Stimulated activated CD8-positive, alpha-beta memory T cell treated with anti-CD3 and anti-CD28 coated beads, Interleukin-2, amount 100 ng/mL, for 1 hour (primary cell): ENCODE results near the gene TMEM150B.
"Not testable (repeated sequence)": the region's sequence is repeated elsewhere in the genome, so short reads cannot be mapped to it uniquely, and the experiment has no call there.

Experiments
- DNase-seq, 2 donors: peaks; one replicate each; pipeline ENCODE4 v3.0.0-alpha.2; 2020; ENCODE audit warnings: low read depth in 2 of 2

Gene TMEM150B

GRCh38 chr19:55339105-55339888 is 14.2 kb upstream of the TMEM150B start, which contains the start of gene KMT5C:
TSS of gene KMT5C (plus strand) at chr19:55339876. CDS start at chr19:55341937, 2,061 bp downstream.
- DNase-seq = peak; percentile 100

- no peak for DNase-seq
Observed at GRCh38 chr19:55336101-55336500, 11.0 kb upstream of the TMEM150B start.

DNA sequence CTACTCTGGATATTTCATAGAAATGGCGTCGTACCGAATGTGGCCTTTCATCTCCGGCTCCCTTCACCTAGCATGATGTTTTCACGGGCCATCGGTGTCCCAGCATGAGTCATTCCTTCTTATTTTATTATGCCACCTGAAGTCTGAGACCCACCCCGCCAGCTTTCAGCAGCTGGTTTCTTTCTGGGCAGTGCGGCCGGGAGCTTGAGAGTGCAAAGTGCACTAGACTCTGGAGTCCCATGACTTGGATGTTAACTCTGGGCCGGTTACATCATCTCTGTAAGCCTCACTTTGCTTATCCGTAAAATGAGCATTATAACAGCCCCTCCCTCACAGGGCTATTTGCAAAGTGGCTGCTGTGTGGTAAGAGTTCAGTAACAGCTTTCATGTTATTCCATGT is 8.7 kb upstream of the TMEM150B start:
- no peak for DNase-seq

- DNase-seq = not testable (repeated sequence)
Observed at GRCh38 chr19:55329791-55330190, 4.7 kb upstream of the TMEM150B start.

DNA sequence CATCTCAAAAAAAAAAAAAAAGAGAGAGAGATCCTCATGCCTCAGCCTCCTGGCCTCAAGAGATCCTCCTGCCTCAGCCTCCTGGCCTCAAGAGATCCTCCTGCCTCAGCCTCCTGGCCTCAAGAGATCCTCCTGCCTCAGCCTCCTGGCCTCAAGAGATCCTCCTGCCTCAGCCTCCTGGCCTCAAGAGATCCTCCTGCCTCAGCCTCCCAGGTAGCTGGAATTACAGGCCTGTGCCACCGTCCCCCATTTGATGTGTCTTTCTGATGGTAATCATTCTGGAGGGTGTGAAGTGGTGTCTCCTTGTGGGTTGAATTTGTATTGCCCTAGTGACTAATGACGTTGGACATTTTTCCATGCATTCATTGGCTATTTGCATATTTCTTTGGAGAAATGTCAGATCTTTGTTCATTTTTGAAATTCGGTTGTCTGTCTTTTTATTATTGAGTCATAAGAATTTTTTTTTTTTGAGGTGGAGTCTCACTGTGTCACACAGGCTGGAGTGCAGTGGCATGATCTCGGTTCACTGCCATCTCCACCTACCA is 3.7 kb upstream of the TMEM150B start:
- DNase-seq = not testable (repeated sequence)

DNA sequence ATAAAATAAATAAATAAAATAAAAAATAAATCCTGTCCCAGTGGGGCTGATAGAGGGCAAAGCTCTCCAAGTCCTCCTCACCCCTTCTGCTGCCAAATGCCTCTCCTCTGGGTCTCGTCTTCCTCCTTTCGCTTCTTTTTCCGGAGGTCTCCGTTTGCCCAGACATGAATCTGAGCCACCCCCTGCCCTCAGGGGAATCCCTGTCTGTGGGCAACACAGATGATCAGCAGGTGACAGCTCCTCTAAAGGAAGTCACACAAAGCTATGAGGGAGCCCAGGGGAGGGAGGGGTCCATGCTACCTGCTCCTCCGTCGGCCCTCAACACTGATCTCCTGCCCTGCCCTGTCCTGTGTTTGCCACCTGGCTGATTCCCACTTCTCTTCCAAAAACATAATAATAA is 479 bp downstream of the TMEM150B start:
- no peak for DNase-seq

- DNase-seq = no peak
Observed at GRCh38 chr19:55322204-55322885, 2.8 kb downstream of the TMEM150B start.

GRCh38 chr19:55321466-55322137 is 3.5 kb downstream of the TMEM150B start:
- no peak for DNase-seq

GRCh38 chr19:55320844-55321419 is 4.2 kb downstream of the TMEM150B start:
- DNase-seq = no peak

DNA sequence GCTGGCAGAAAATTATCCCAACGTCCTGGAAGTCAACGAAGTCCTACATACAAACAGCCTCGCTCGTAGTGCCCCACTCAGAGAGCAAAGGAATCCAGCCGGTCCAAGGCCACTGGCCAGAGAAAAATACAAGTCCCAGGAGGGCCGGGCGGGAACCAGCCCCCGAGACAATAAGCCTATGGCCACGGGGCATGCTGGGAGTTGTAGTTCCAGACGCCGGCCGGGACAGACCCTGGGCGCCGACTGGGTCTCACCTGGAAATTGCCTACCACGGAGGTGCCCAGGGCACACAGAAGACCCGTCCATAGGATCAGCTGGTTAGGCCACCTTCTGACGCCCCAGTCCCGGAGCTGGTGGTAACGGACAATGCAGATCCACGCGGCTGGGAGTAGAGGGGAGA is 5.4 kb downstream of the TMEM150B start:
- no peak for DNase-seq

GRCh38 chr19:55316646-55317045 is 8.5 kb downstream of the TMEM150B start:
- no peak for DNase-seq

- DNase-seq = no peak
Observed at GRCh38 chr19:55315956-55316525, 9.1 kb downstream of the TMEM150B start.

- DNase-seq = no peak
Observed at GRCh38 chr19:55314396-55314795, 10.7 kb downstream of the TMEM150B start.

- DNase-seq = no peak
Observed at GRCh38 chr19:55312621-55313512, 12.3 kb downstream of the TMEM150B start.

DNA sequence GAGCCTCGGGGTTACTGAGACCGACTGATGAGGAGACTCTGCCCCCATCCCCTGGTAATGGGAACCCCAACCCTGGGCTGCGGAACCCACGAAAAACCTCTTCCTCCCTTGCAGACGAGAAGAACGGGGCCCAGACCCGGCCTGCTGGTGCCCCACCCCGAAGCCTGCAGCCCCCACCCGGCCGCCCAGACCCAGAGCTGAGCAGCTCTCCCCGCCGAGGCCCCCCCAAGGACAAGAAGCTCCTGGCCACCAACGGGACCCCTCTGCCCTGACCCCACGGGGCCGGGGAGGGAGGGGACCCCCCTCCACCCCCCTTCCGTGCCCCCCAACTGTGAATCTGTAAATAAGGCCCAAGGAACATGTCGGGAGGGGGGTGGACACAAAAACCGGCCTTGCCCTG is 13.3 kb downstream of the TMEM150B start:
- DNase-seq = no peak

GRCh38 chr19:55311397-55311796 is 13.7 kb downstream of the TMEM150B start:
- no peak for DNase-seq

DNA sequence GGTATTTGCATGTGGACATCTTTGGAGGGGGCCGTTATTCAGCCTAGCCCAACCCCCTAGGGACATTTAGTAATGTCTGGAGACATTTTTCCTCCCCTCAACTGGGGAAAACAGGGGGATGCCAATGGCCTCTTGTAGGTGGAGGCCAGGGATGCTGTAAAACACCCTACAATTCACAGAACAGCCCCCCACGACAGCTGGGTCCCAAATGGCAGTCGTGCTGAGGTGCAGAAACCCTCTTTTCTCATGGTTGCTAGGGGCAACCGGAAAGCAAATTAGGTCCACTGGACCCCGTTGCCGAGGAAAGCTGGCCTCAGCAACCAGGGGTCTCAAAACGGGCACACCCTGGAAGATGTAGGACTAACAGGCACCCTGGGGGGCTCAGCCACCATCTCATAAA is 14.6 kb downstream of the TMEM150B start:
- no peak for DNase-seq

DNA sequence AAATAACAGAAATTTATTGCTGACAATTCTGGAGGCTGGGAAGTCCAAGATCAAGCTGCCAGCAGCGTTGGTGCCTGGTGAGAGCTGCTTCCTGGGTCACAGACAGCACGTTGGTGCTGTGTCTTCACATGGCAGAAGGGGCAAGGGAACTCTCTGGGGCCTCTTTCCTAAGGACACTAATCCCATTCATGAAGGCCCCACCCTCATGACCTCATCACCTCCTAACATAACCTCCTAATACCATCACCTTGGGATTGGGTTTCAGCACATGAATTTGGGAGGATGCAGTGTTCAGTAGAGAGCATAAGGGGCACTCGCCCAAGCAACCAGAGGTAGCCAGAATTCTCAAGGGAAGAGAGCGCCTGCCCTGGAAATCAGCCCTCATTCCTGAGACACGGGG is 15.7 kb downstream of the TMEM150B start:
- no peak for DNase-seq

- DNase-seq = no peak
Observed at GRCh38 chr19:55308281-55308680, 16.9 kb downstream of the TMEM150B start.

GRCh38 chr19:55306712-55307111 is 18.4 kb downstream of the TMEM150B start:
- DNase-seq = no peak
